ENCODE measurements around the gene CLEC2D. TPM values are rescaled to one million over a fixed set of nuclear protein-coding genes. Genes with fewer than 3 reads are reported as not detected.

The CLEC2D gene
- total and polyA plus RNA-seq, 2 donors (not counting 3 experiments of a cell fraction or from before 2014, with no cell fraction given), result 1.8 to 4.1 TPM

DNA sequence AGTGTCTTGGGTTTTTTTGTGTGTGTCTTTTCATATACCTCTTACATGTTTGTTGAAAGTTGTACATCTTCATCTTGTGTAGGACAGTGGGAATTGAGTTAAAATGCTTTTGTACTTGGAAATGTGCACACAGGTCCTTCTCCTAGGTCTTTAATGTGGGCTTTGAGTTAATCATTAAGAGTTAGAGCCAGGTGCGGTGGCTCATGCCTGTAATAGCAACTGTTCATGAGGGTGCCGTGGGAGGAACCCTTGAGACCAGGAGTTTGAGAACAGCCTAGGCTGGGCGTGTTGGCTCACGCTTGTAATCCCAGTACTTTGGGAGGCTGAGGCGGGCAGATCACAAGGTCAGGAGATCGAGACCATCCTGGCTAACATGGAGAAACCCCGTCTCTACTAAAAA lies 49.5 kb downstream of the CLEC2D start:
- CTCF ChIA-PET, result interaction anchor here (4.2 kb wide), 1 partner anchor 10 kb away, joined by 25 read pairs; no protein-coding TSS in a partner anchor
- Histone ChIP-seq H3K27ac (ENCODE audit: insufficient read depth, low read depth, low read length) (no peak overlapping the region), H3K79me2 (ENCODE audit: control insufficient read depth, insufficient read depth, low read length) (no peaks in the 10 kb centered on the region), H3K9me3 (replicated peaks; ENCODE audit: control insufficient read depth, insufficient read depth, low read length) (no peaks in the 10 kb centered on the region), H3K9ac (replicated peaks; ENCODE audit: extremely low read depth, insufficient read depth, low read length) (no peak overlapping the region), H3K27me3 (ENCODE audit: control insufficient read depth in 2 of 2, insufficient read depth in 2 of 2, low read length in 2 of 2) (no peaks in the 10 kb centered on the region), H2AFZ (ENCODE audit: low read depth, low read length) (no peak overlapping the region), H4K20me1 (replicated peaks; ENCODE audit: control insufficient read depth, extremely low read depth, insufficient read depth, low read length) (no peaks in the 10 kb centered on the region), H3K4me2 (ENCODE audit: insufficient read depth, low read length) (no peak overlapping the region), H3K4me1 (ENCODE audit: control insufficient read depth, extremely low read depth, insufficient read depth, low read length) (peaks cover 23% of the 10 kb centered on the region), H3K9me1 (replicated peaks; ENCODE audit: control insufficient read depth, extremely low read depth, insufficient read depth, low read length) (no peaks in the 10 kb centered on the region), H3K4me3 (replicated peaks in 1 of 3; ENCODE audit: insufficient read depth in 1 of 3, low read depth in 1 of 3, low read length in 3 of 3) (no peak overlapping the region), H3K36me3 (ENCODE audit: control insufficient read depth in 2 of 2, extremely low read depth in 1 of 2, insufficient read depth in 2 of 2, low read length in 2 of 2) (no peaks in the 10 kb centered on the region)
- TF ChIP-seq EZH2 (IDR thresholded peaks at IDR 0.05; ENCODE audit: borderline replicate concordance, low read depth, low read length, severe bottlenecking) (no peak), POLR2A (IDR thresholded peaks at IDR 0.05; ENCODE audit: low read depth, low read length) (no peak), FOS (IDR thresholded peaks at IDR 0.05; ENCODE audit: borderline replicate concordance, insufficient read depth, low read length) (no peak), POLR2AphosphoS5 (IDR thresholded peaks at IDR 0.05; ENCODE audit: insufficient read depth, low read depth, low read length) (no peak), JUN (IDR thresholded peaks at IDR 0.05; ENCODE audit: borderline replicate concordance, insufficient read depth, insufficient read length, low read depth) (no peak), GATA2 (IDR thresholded peaks at IDR 0.05; ENCODE audit: insufficient read depth, insufficient read length, low read depth, low read length) (no peak), MYC (IDR thresholded peaks at IDR 0.05; ENCODE audit: low read depth, low read length) (no peak)
- TF ChIP-seq, protein P1, sequence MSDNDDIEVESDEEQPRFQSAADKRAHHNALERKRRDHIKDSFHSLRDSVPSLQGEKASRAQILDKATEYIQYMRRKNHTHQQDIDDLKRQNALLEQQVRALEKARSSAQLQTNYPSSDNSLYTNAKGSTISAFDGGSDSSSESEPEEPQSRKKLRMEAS (IDR thresholded peaks at IDR 0.05; ENCODE audit: insufficient read depth, insufficient read length), result no peak
- TF ChIP-seq, protein P2, sequence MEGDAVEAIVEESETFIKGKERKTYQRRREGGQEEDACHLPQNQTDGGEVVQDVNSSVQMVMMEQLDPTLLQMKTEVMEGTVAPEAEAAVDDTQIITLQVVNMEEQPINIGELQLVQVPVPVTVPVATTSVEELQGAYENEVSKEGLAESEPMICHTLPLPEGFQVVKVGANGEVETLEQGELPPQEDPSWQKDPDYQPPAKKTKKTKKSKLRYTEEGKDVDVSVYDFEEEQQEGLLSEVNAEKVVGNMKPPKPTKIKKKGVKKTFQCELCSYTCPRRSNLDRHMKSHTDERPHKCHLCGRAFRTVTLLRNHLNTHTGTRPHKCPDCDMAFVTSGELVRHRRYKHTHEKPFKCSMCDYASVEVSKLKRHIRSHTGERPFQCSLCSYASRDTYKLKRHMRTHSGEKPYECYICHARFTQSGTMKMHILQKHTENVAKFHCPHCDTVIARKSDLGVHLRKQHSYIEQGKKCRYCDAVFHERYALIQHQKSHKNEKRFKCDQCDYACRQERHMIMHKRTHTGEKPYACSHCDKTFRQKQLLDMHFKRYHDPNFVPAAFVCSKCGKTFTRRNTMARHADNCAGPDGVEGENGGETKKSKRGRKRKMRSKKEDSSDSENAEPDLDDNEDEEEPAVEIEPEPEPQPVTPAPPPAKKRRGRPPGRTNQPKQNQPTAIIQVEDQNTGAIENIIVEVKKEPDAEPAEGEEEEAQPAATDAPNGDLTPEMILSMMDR (IDR thresholded peaks at IDR 0.05; ENCODE audit: extremely low read depth in 1 of 2, insufficient read depth in 1 of 2, low read depth in 1 of 2, low read length in 2 of 2), result no peak
- POLR2A ChIA-PET, result no interaction called here
- DNase-seq (ENCODE audit: low read depth, low spot score) (no peak), FAIRE-seq (no peak)
- dilution Hi-C loops (cut with MboI; ENCODE audit: extremely low pct_ligation_motif_present, low sequenced_read_pairs) (no loop called here), intact Hi-C loops (cut with micrococcal nuclease) (no loop called here)
- no TSS peak for BruUV-seq (replicated peaks)

All from endothelial cell of umbilical vein (primary cell).